ENCODE results near the gene DNAJC8.

DNAJC8 gene, protein sequence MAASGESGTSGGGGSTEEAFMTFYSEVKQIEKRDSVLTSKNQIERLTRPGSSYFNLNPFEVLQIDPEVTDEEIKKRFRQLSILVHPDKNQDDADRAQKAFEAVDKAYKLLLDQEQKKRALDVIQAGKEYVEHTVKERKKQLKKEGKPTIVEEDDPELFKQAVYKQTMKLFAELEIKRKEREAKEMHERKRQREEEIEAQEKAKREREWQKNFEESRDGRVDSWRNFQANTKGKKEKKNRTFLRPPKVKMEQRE

GRCh38 chr1:28232558-28233263, at the start of gene DNAJC8:
TSS of gene DNAJC8 (minus strand) at chr1:28233029. CDS start at chr1:28232998, 31 bp downstream.
- DNase-seq (ENCODE audit: low read depth in 2 of 2), result peak; percentile 92 to 93

DNA sequence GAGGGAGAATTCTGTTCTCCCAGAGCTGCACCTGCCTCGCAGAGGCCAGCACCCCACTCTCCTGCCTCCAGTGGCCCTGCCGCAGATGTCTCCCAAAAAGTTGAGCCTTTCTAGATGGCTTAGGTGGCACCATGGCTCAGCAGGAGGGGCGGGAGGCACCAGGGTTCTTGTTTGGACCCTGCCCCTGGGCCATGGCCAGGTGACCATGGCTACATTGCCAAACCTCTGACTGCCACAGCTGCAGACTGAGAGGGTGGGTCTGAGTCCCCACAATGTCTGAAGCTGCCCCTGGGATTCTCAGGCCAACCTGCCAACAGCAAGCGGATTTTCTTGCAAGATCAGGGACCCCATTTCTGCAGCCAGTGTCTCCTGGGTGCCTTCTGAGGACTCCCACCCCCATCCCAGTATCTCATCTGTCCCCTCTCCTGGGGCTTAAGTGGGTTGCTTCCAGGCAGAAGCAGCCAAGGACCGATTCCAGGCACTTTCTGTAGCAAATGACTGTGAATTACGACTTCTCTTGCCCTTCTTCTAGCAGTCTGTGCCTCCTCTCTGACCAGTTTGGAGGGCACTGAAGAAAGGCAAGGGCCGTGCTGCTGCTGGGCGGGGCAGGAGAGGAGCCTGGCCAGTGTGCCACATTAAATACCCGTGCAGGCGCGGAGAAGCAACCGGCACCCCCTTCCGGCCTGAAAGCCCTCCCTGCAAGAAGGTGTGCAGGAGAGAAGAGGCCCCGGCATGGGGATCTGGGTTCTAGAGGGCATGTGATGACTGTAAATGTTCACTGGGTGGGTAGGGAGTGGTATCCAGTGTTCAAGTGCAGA, 49.0 kb upstream of the DNAJC8 start:
- DNase-seq (ENCODE audit: low read depth in 2 of 2), result no peak

- DNase-seq (ENCODE audit: low read depth in 2 of 2), result no peak
These were observed 48.1 kb upstream of the DNAJC8 start for GRCh38 chr1:28280977-28281381.

- no peak for DNase-seq (ENCODE audit: low read depth in 2 of 2)
These were observed 47.7 kb upstream of the DNAJC8 start for GRCh38 chr1:28280501-28280900.

- no peak for DNase-seq (ENCODE audit: low read depth in 2 of 2)
These were observed 46.9 kb upstream of the DNAJC8 start for GRCh38 chr1:28279721-28280120.

DNA sequence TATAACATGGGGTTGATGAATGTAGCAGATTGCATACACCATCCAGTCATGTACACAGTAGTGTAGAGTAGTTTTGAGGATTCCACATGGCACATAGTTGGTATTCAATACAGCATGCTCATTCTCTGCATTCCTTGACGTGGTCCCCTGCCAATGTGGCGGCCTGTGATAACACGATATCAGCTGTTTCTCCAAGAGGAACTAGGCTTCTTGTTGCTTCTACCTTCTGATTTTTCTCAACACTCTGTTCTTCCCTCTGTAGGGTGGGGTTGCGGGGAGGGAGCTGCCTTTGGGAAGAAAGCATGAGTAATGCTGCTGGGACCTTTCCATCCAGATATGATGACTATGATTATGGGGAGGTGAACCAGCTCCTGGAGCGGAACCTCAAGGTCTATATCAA, 45.9 kb upstream of the DNAJC8 start:
- no peak for DNase-seq (ENCODE audit: low read depth in 2 of 2)

- DNase-seq (ENCODE audit: low read depth in 2 of 2), result no peak
These were observed 40.5 kb upstream of the DNAJC8 start for GRCh38 chr1:28273216-28273860.

GRCh38 chr1:28272215-28272852, 39.5 kb upstream of the DNAJC8 start:
- no peak for DNase-seq (ENCODE audit: low read depth in 2 of 2)

GRCh38 chr1:28269529-28269928, 36.7 kb upstream of the DNAJC8 start:
- DNase-seq (ENCODE audit: low read depth in 2 of 2), result no peak

GRCh38 chr1:28267633-28268032, 34.8 kb upstream of the DNAJC8 start:
- DNase-seq (ENCODE audit: low read depth in 2 of 2), result no peak

DNA sequence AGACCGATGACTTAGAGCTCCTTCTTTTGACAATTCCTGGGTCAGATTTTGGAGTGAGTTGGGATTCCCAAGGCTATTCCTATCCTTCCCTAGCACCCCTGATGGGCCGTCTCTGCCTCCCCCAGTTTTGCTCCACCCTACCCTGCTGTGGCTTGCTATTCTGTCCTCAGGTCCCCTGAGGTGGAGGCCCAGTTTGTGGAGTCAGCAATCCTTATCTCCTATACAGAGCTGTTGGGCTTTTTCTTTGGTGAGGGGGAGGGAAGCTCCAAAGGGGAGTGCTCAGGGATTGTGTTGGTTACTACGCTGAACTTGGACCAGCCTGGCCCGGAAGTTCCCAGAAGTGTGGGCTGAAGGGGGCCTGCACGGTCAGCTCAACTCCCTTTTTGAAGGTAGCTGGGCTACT, 34.1 kb upstream of the DNAJC8 start:
- DNase-seq (ENCODE audit: low read depth in 2 of 2), result no peak

GRCh38 chr1:28265577-28265976, 32.7 kb upstream of the DNAJC8 start:
- no peak for DNase-seq (ENCODE audit: low read depth in 2 of 2)

GRCh38 chr1:28264897-28265296, 32.1 kb upstream of the DNAJC8 start:
- DNase-seq (ENCODE audit: low read depth in 2 of 2), result no peak

- no peak for DNase-seq (ENCODE audit: low read depth in 2 of 2)
These were observed 28.0 kb upstream of the DNAJC8 start for GRCh38 chr1:28260803-28261174.

GRCh38 chr1:28259934-28260802, 27.3 kb upstream of the DNAJC8 start:
- DNase-seq (ENCODE audit: low read depth in 2 of 2), result no peak

- DNase-seq (ENCODE audit: low read depth in 2 of 2), result peak; percentile 99 to 100
These were observed 26.6 kb upstream of the DNAJC8 start, which contains the start of gene SESN2 for GRCh38 chr1:28259252-28259933. TSS of gene SESN2 (plus strand) at chr1:28259518. CDS start at chr1:28259848, 330 bp downstream.

DNA sequence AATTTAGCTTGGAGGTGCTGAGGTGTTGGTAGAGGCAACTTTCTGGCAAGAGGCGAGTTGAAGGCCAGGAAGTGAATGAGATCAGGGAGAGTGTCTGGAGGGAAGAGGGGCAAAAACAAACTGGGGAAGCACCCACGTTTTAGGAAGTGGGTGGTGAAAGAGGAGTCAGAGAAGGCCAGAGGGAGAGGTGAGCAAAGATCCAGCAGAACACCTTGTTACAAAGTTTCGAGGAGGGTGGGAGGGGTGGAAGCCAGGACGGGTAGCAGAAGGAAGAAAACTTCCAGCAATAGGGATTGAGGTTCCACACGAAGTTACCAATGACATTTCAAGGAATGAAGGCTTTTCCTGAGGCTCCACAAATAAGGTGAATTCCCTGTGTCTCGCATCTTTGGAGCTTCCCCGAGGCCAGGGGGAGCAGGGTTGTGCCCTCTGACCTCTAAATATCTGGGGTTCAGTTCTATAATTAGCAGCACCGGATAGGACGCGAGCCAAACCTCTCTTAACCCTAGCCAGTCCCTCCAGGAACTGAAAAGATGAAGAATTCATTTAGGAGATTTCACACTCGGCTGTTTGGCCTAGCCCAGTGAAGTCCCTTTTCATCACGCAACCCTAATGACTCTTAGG, 25.9 kb upstream of the DNAJC8 start:
- DNase-seq (ENCODE audit: low read depth in 2 of 2), result no peak

- DNase-seq (ENCODE audit: low read depth in 2 of 2), result no peak
These were observed 24.9 kb upstream of the DNAJC8 start for GRCh38 chr1:28257736-28258135.

GRCh38 chr1:28256197-28256827, 23.5 kb upstream of the DNAJC8 start:
- no peak for DNase-seq (ENCODE audit: low read depth in 2 of 2)
